Suppressor macrophage treated with lipopolysaccharide for 1 hour (primary cell): ENCODE results near the gene BMPR1A.

Experiments used
- DNase-seq, 3 donors: peaks; one replicate each; pipeline ENCODE4 v3.0.0-alpha.2; 2020 to 2022

BMPR1A gene

DNA sequence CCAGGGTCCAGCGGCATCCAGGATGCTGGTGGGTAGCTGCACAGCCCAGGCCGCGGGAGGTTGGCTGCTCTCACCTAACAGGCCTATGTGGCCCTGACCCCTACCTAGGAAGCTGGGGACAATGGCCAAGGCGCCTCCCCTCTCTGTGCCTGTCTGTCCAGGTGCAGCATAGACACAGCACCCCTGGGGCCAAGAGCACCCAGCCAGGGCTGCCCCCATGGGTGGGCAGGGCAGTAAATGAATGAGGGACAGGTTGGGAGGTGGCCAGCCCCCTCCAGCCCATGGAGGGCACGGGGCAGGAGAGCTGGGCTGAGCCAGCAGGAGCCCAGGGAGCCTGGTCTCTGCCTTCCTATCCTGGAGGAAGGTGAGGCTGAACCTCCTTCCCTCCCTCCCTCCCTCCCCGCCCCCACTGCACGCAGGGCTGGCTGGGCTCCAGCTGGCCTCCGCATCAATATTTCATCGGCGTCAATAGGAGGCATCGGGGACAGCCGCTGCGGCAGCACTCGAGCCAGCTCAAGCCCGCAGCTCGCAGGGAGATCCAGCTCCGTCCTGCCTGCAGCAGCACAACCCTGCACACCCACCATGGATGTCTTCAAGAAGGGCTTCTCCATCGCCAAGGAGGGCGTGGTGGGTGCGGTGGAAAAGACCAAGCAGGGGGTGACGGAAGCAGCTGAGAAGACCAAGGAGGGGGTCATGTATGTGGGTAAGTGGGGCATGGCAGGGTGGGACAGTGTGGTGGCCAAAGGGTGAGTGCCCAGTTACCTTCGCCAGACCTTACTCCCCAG lies 201.9 kb downstream of the BMPR1A start, which contains the start of gene SNCG:
SNCG (plus strand) TSS at position 484 of the 785 bp plus-strand sequence; CDS start at position 583, 99 bp downstream.
- DNase-seq, result no peak

DNA sequence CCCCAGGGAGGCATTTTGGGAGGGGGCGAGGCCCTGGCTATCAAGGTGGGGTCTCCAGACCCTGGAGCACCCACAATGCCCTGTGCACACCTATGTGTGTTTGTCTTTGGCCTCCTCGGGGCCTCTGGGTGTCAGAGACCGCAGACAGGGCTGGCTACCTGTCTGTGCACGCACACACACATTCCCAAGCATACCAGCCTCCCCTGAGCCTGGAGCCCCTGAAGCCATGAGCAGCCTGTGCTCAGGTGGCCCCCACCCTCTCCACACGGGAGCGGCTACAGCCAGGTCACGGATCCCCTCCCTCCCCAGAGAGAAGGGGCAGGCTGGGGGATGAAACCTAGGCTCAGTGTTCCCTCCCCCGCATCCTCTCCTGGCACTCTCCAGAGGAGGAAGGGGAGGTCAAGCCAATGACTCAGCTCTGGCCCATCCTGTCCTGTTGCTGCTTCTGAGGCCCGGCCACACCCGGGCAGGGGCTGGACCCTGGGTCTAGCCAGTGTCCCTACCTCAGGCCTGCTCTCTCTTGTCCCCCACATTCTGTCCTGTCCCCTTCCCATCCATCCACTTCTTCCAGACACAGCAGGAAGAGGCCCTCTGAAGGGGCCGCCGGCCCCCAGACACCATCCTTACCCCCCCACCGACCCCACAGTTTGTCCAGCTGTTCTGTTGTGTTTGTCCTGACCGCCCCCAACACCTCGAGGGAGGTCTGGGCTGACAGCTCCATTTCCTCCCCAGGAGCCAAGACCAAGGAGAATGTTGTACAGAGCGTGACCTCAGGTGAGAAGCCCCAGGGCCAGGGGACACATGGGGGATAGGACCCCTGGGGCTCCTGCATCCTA lies 202.7 kb downstream of the BMPR1A start:
- peak in 2 of 3 donors; percentile 33 to 38 for DNase-seq

DNA sequence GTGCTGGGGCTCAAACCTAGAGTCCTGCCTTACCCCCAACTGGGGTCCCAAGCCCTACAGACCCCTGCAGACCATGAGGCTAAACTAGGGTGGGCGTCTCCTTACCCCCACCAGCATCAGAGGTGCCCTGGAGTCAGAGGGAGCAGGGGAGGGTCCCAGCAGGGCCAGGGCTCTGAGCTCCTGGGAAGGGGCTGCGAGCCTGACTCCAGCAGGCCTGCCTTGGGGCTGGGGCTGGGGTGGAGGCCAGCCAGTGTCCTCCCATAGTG lies 203.3 kb downstream of the BMPR1A start:
- no peak for DNase-seq

GRCh38 chr10:86960003-86960862 lies 203.8 kb downstream of the BMPR1A start:
- DNase-seq, result peak; percentile 74 to 85 (median 76)

GRCh38 chr10:86960863-86961434 lies 204.5 kb downstream of the BMPR1A start:
- DNase-seq, result no peak

DNA sequence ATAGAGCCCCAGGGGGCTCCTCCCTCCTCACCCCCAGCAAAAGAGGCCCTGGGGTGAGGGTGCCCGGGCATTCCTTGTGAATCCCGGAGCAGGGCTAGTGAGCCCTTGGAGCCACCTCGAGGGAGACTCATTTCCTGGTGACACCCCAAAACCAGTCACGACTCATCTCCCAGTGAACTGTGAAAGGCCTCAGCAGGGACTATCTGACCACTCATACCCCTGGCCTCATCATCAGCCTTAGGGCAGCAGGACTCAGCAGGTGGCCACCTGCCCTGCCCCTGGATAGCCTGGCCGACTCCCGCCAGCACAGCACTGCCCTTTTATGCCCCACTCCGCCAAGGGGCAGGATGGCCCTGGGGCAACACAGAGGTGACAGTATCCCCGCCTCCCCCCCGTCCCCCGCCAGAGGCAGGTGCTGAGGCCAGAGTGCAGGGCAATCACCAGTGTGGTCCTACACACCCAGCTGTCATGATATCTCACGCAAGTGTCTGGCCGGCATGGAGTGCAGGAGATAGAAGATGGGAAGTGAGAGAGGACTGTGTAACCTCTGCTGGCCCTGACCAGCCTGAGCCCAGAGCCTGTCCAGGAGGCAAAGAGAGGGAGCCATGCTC lies 205.2 kb downstream of the BMPR1A start:
- DNase-seq, result peak; percentile 74 to 86 (median 79)

DNA sequence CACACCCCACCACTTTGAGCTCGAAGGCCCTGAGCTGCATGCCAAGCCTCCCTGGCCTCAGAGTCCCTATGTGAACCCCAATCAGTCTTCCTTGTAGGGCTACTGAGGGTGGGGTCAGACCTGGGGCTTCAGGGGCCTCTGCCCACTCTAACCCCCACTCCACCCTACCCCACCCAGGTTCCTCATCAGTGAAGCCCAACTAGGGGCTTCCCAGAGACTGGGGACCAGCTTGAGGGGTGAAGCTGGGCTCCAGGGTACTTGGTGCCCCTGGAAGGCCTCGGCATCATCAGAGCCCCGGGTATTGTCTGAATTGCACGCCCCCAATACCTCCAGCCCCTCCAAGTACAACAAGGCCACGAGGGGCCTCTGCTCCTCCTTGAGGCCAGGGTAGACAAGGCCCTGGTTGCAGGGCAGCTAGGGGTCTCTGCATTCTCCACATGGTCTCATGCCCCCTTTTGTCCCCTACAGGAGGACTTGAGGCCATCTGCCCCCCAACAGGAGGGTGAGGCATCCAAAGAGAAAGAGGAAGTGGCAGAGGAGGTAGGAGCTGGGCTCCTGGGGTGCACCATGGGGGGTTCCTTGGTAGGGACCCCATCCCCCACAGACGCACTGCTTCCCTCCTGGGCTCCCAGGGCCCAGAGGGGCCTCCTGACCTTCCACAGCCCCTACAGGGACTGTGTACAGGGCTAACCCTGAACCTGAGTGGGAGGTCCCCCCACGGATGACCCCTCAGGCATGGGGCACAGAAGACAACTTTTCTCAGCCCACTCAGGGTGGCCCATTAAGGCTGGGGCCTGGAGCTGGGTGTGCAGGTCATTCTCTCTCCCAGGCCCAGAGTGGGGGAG lies 205.9 kb downstream of the BMPR1A start:
- DNase-seq, result no peak

- DNase-seq, result no peak
These were observed 206.5 kb downstream of the BMPR1A start for GRCh38 chr10:86962981-86963310.

GRCh38 chr10:86963341-86963919 lies 207.0 kb downstream of the BMPR1A start:
- no peak for DNase-seq

DNA sequence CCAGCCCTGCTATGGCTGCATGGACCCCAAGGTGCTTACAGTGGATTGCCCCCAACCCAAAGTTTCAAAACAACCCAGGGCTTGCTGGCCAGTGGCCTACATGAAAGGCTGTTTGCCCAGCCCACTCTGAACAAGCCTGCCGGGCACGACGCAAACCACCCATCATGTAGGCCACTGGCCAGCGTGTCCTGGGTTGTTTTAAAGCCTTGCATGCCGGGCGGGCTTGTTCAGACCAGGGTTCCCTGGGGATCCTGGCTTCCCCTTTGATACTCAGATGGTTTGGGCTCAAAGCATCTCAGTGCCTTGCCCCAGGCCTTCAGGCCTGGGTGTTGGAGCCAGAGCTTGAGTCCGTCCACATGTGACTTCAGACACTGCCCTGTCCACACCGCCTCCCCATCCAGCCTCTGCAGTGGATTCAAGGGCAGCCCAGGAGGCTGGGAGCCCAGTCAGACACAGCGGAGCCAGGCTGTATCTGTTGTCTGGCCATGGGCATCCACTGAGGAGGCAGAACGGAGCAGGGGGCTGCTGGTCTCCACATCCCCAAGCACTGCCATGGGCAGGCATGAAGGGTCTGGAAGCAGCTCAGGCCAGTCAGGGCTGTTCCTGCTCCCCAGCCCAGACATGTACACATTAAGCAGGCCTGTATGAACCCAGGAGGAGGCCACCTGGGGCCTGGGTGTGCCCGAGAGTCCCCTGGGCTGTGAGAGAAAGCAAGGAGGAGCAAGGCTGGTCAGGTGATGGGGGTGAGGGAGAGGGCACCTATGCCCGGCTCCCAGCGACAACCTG lies 207.8 kb downstream of the BMPR1A start:
- no peak for DNase-seq

DNA sequence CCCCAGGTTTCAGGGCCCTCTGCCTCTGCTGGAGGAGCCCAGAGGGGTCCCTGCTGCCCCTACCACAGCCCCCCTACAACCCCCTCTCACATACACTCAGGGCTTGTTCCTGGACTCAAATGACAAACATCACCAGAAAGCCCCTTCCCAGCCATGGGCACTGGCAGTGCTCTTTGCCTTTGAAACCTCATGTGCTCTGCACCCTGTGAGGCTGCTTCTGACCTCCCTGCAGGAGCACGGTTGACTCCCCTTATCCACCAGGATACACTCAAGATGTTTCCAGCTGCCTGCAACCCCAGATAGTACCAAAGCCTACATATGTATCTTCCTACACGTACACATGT lies 208.4 kb downstream of the BMPR1A start:
- no peak for DNase-seq

- peak in 1 of 3 donors; percentile 39 for DNase-seq
These were observed 209.7 kb downstream of the BMPR1A start for GRCh38 chr10:86965986-86966654.

DNA sequence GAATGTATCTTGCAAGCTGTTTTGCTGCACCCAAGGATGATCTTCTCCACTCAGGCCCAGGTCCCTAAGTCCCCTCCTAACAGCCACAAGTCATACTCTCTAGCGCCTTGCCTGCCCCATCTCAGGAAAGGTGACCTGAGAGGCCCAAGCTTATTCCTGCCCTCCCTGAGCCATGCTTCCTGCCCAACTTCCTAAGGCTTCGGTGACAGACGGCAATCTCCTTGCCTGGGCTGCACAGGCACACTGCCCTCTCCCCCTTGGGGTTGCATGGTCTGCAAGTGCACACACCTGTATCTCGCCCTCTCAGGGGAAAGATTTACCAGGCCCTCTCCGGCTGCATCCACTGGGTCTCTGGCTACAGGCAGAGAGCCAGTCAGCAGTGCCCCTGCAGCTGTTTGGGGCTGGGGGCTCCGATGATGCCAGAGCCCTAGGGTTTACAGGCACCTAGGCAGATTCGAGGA lies 211.1 kb downstream of the BMPR1A start:
- DNase-seq, result no peak

GRCh38 chr10:86968271-86968993 lies 212.0 kb downstream of the BMPR1A start, which contains the start of gene ADIRF:
ADIRF (plus strand) TSS chr10:86968482; CDS start chr10:86968545, 63 bp downstream.
- no peak for DNase-seq

DNA sequence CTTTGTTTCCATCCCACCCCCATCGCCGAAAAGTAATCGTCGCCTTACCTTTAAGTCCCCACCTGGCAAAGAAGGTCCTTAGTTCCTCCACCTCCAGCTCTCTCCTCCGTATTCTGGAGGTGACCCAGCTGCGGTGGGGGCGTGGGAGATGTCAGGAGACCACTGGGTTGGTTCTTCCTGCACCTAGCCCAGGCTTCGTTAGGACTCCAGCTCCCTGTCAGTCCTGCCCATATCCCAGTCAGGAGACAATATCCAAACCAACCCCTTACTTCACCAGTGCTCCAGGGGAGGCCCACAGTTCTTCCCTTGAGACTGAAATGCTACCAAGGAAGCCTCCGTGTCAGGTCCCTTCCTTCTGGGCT lies 212.6 kb downstream of the BMPR1A start:
- DNase-seq, result no peak

DNA sequence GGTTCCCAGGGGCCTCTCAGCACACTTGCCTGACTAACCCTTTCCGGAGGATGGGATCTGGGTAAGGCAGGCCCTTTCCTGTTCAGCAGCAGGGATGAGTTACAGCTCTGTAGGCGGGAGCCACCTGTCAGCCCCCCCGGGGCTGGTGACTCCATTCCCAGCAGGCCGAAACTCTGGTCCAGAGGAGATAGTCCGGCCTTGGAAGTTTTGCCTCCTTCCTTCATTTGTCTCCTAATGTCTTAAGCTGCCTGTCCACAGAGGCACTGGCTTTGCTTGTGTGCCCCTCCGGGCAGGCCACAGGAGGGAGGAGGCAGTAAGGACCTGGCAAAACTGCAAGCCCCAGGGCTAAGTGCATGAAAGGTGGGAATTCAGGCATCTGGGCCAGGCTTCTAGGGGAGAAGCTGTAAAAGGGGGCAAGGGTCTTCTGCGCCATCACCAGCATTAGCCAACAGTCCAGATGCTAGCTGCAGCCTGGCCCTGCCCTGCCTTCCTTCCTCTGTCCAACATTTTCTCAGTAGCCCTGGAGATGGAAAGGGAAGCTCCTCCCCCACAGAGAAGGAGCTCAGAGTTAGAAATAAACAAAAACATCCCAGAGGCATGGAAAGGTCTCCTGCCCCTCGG lies 213.1 kb downstream of the BMPR1A start:
- no peak for DNase-seq

- peak in 2 of 3 donors; percentile 27 to 55 for DNase-seq
These were observed 214.0 kb downstream of the BMPR1A start for GRCh38 chr10:86970162-86970981.

- DNase-seq, result no peak
These were observed 214.5 kb downstream of the BMPR1A start for GRCh38 chr10:86970982-86971231.
